DMS53 (cell line): ENCODE data around the gene ME1.
"Not testable (repeated sequence)": the region's sequence is repeated elsewhere in the genome, so short reads cannot be mapped to it uniquely, and the experiment has no call there.

ENCODE experiments used
- DNase-seq: peaks from one replicate; lab custom pipeline; 2025; lab: John Stamatoyannopoulos, UW

Gene ME1

DNA sequence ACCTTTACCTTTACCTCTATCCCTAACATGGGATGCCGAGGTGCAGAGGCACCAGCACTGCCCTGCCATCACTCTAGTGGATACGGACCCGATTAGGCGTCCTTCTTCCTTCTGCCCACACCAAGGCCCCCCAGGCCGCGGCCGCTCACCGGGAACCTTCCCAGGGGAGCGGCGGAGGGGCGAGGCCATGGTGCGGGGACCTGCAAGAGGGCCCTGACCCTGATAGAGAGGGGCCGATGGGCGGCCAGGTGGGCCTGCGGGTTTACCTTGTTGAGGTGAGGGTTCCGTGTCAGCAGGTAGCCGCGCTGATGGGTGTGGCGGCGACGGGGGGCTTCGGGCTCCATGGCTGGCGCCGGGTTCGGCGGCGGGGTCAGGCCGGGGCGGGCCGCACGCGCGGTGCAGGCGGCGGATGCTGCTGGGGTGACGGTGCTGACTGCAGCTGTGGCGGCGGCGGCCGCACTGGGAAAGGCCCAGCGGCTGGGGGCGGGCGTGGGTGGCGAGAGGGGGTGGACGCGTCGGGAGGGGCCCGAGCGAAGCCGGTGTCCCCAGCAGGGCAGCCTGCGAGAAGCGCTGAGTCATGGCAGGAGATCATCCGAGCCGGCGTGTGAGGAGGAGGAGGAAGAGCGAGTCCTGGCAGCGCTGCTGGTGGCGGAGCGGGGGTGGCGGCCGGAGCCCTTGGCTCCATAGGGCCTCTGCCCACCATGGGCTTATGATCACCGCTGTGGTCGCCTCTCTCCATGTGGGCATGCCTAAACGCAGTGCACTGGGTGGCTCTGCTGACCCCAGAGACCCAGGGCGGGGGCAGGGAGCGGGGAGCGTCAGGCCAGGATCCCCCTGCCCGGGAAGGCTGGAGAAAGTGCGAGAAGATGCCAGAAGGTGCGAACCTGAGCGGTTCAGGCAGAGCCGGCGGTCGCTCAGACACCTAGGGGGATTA is at the start of gene ME1:
TSS of gene ME1 (minus strand) at position 441 of the 934 bp plus-strand sequence. CDS start at position 344, 97 bp downstream.
- DNase-seq: peak; percentile 90

DNA sequence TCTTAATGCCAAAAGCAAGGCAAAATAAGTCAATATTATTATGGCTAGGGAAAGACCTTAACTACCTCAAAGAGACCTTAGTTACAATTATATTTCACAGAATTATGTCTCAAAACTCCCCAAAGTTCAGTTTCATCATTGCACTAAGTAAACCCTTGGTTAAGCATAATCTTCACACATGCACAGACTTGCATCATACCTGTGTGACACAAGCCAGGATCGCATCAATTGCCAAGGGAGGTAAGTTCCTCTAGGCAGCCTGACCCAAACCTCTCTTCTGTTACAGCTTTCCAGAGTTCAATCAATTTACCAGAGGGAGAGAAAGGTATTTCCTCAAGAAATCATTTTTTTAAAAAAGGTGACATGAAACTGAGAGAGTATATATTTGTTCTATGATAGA is 49.6 kb upstream of the ME1 start:
- no peak for DNase-seq

DNA sequence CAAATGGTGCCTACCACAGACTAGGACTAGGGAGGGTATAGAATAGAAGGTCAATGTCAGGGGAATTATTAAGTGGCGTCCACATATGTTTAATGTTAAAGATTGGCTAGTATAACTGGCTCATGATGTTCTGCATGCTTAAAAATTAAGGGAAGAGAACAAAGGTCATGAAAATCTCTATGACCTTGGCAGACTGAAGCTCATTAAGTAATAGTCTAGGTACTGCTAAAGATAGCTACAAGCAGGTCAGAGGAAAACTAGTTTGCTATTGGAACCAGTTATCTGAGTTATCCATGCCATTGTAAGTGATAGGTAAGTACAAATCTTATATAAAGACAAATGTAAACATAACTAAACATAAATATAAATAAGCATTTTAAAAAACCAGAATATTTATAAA is 48.5 kb upstream of the ME1 start:
- no peak for DNase-seq

- no peak for DNase-seq
Observed at GRCh38 chr6:83476971-83477370, 46.1 kb upstream of the ME1 start.

GRCh38 chr6:83474309-83474708 is 43.5 kb upstream of the ME1 start:
- DNase-seq: peak; percentile 13

DNA sequence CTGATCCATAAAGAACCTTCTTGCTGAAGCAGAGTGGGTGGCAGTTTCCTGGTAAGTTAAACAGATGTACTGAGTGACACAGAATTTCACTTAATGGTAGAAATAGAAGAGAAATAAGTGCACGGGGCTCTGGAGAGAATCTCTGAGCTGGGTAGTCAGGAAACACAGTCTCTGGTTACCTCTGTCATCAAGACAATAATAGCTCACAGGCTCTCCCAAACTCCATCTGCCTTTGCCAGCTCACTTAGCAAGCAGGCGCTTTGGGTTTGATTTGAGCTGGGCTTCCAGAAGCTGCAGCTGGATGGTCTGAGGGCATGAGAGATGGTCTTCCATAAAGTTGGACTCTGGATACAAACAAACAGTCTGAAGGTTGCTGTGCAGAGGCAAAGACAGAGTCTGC is 41.9 kb upstream of the ME1 start:
- no peak for DNase-seq

- DNase-seq: no peak
Observed at GRCh38 chr6:83470587-83470986, 39.7 kb upstream of the ME1 start.

DNA sequence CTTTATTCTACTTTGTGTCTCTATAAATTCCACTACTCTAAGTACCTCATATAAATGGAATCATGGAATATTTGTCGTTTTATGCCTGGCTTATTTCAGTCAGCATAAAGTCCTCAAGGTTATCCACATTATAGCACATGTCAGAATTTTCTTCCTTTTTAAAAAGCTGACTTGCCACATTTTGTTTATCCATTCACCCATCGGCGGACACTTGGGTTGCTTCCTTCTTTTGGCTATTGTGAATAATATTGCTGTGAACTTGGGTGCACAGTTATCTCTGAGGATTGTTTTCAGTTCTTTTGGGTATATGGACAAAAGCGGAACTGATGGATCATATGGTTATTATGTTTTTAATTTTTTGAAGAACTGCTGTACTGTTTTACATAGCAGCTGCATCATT is 39.1 kb upstream of the ME1 start:
- DNase-seq: no peak

DNA sequence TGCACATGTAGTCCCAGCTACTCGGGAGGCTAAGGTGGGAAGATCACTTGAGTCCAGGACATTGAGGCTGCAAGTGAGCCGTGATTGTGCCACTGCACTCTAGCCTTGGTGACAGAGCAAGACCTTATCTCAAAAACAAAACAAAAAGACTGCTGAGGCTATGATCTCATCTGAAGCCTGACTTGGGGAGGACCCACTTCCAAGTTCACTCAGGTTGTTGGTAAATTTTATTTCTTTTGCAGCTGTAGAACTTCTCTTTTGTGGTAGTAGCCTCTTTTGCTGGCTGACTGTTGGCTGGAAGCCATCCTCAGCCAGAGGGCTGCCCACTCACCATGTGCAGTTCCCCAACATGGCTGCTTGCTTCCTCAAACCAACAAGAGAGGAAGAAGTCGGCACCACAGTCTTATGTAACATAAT is 36.8 kb upstream of the ME1 start:
- DNase-seq: no peak

GRCh38 chr6:83466328-83466727 is 35.5 kb upstream of the ME1 start:
- no peak for DNase-seq

- DNase-seq: no peak
Observed at GRCh38 chr6:83464381-83465140, 33.7 kb upstream of the ME1 start.

DNA sequence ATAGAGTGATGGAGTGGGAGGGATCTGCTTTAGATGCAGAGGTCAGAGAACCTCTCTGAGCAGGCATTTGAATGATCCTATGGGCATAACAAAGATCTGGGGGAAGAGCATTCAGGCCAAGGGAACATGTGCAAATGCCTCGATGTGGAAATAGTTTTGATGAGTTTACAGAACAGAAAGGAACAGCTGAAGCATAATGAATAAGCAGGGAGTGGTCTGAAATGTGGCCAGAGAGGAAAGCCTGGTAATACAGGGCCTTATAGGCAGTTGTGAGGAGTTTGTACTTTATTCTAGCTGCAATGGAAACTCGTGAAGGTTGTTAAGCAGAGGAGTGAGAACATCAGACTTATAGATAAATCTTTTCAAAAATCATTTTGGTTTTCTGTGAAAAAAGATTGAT is 33.0 kb upstream of the ME1 start:
- no peak for DNase-seq

GRCh38 chr6:83462524-83462923 is 31.7 kb upstream of the ME1 start:
- DNase-seq: no peak

DNA sequence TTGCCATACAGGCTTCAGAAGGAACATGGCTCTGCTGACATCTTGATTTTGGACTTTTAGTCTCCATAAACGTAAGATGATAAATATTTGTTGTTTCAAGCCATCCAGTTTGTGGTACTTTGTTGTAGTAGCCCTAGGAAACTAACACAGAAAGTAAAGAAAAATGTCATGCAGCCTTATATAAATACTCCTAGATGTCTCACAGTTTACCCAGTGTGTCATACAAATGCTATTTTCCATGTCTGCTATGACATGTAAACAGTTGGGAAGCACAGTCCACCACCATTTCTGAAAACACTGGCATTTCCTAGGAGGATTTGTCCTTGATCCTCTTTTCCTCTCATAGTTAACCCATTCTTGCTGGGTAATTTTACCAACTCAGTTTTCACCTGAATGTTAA is 30.6 kb upstream of the ME1 start:
- peak; percentile 30 for DNase-seq

- DNase-seq: peak; percentile 1
Observed at GRCh38 chr6:83459663-83460062, 28.8 kb upstream of the ME1 start.

- not testable (repeated sequence) for DNase-seq
Observed at GRCh38 chr6:83450015-83450414, 19.2 kb upstream of the ME1 start.

DNA sequence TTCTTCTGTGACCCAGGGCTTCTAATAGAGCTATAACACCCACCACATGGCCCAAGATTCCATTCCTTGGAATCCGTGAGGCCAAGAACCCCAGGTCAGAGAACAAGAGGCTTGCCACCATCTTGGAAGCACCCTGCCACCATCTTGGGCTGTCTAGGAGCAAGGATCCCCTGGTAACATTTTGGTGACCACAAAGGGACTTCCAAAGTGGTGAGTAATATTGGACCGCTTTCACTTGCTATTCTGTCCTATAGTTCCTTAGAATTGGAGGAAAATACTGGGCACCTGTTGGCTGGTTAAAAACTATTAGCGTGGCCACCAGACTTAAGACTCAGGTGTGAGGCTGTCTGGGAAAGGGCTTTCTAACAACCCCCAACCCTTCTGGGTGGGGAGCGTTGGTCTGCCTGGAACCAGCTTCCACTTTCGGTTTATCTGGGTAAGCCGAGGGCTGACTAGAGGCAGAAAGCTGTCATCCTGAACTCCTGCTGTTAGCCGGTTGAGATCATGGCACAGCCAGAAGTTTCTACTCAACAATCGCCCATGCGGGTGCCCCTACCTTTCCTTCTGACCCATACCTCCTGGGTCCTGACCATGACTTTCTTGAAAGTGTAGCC is 13.3 kb upstream of the ME1 start:
- not testable (repeated sequence) for DNase-seq

DNA sequence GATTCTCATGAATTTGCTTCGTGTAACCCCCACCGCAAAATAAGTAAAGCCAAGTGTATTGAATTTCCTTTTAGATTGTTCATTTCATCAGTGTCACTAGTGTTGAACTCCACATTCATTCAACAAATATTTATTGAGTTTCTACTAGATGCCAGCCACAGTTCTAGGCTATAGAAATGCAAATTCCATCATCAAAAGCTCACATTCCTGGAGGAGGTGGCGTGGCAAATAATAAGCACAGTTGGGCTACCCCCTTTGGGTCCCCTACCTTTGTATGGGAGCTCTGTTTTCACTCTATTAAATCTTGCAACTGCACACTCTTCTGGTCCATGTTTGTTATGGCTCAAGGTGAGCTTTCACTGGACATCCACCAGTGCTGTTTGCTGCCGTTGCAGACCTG is 12.7 kb upstream of the ME1 start:
- DNase-seq: no peak

- DNase-seq: no peak
Observed at GRCh38 chr6:83442752-83443151, 11.9 kb upstream of the ME1 start.

- no peak for DNase-seq
Observed at GRCh38 chr6:83439201-83439600, 8.3 kb upstream of the ME1 start.

- peak; percentile 29 for DNase-seq
Observed at GRCh38 chr6:83436674-83437073, 5.8 kb upstream of the ME1 start.

- no peak for DNase-seq
Observed at GRCh38 chr6:83433177-83433576, 2.3 kb upstream of the ME1 start.

DNA sequence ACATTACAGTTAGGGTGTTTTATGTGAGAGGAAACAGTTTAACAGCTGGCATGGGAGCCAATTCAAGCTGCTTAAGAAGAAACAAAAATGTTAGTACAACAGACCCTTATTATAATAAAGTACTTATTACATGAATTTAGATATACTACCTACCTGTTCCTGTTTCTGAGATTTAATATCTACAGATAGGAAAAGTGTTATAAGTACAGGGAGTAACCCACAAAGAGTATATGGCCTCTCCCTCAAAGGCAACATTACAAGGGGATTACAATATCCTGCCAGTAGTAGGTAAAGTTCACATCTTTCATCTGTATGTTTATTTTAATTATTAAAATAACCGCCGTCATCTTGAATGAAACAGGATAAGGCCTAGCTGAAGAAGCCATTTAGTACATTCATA is 1.8 kb upstream of the ME1 start:
- DNase-seq: no peak
